H1 (cell line): Measurements from ENCODE around the gene AP2A1. TPM values are rescaled to one million over a fixed set of nuclear protein-coding genes. Genes with fewer than 3 reads are reported as not detected.

Experiments
- CEBPB ChIP-seq: IDR thresholded peaks from 2 replicates; pipeline ENCODE4 v1.6.1; 2012; ENCODE audit warnings: low read depth, low read length
- POLR2AphosphoS5 ChIP-seq: IDR thresholded peaks from 2 replicates; pipeline ENCODE4 v1.6.1; 2011; ENCODE audit warnings: low read depth, low read length
- TAF7 ChIP-seq: optimal IDR thresholded peaks from 2 replicates; pipeline ENCODE3; 2011; ENCODE audit warnings: low read depth, mild to moderate bottlenecking, inconsistent platforms, low read length, moderate library complexity, borderline replicate concordance
- TCF12 ChIP-seq: IDR thresholded peaks from 2 replicates; pipeline ENCODE4 v1.6.1; 2011; ENCODE audit warnings: low read depth, mild to moderate bottlenecking, low read length
- polyA plus RNA-seq, 7 experiments: library from polyadenylated mRNA; depleted of rRNA in 3 of 7; stranded (reverse) in 5 of 7; unstranded in 2 of 7; fragments of >200 nt in 5 of 7; fragments of 200-250 nt in 2 of 7; gene quantifications; 1 replicate in 5 of 7; 2 replicates in 1 of 7; 4 replicates in 1 of 7; pipeline versions ENCODE4 v1.2.1 to v1.2.3, GENCODE V29; 2011 to 2013; ENCODE audit warnings: missing spikeins in 2 of 7, mixed read lengths in 2 of 7
- total RNA-seq: library from RNA; stranded (reverse); fragmentation: NEBNext Ultra II Directional; extraction: Animal tissue kit (Norgen Biotek cat#: 25700); gene quantifications from 2 replicates; pipeline ENCODE4 v1.2.1, GENCODE V29; 2021

Gene AP2A1
- total and polyA plus RNA-seq, 2 of the 8 experiments (the other 6 are each of a cell fraction or from before 2014, with no cell fraction given) = 105 to 106 TPM

DNA sequence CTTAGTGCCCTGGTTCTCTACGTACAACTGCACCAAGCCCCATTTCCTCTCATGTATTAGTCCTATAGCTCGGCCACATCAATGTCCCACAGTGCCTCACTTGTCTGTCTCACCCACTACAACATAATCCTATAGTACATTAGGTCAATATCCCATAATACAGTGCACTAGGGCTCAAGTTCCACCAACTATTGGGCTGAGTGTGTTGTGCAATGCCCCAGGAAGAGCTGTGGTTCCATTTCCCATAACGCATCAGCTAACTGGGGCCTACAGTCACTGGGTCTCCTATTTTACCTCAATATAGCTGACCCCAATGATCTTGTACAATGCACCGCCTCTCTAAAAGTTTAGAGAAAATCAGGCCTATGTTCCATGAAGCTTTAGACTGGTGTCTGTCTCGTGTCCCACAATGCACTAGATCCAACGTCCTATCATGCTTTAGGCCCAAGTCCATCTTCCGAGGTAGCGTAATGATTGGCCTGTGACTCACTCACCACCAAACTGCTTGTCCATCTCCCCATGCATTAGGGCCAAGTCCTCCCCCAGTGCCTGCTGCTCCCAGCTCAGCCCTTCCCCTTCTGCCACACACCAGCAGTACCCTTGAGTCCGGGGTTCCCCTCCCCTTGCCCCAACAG is 25.5 kb upstream of the AP2A1 start (continued):
- TF ChIP-seq TAF7 = no peak
- TF ChIP-seq TCF12 = no peak
- TF ChIP-seq POLR2AphosphoS5 = no peak
- TF ChIP-seq CEBPB = no peak
